ENCODE measurements around the gene NELL2. TPM values are rescaled to one million over a fixed set of nuclear protein-coding genes. Genes with fewer than 3 reads are reported as not detected.
A peak's percentile ranks its signal among the peaks of the same experiment; 100 is the strongest.

NELL2 gene
- total RNA-seq, 1 donor from 2014 or later: 2.1 TPM

DNA sequence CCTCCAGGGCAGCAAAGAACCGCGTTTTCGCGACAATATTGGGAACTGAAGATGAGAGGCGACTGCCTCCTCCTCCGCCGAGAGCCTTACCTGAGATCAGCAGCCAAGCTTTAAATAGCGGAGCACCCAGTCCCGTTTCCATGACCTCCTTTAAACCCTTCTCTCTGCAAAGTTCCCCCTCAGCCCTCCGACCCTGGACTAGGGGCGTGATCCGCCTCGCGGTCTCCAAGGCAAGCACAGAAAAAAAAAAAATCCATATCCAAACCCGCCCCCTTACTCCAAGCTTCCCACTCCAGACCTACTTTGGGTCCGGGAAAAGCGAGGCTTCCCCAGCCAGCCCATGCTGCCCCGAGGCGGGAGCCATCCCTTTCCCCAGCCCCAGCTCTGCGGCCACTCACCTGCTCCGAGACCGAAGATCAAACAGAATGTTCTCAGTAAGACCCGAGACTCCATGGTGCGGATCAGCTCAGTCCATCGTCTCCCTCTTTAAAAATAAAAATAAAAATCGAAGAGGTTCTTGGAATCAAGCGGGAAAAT lies 630 bp downstream of the NELL2 start:
- Mint-ChIP-seq H3K9me3 (peaks cover 27% of the 10 kb centered on the region), H3K27ac (no peak overlapping the region), H3K27me3 (ENCODE audit: low read depth) (peaks cover 86% of the 10 kb centered on the region), H3K4me3 (peak overlapping the region; percentile 76), H3K4me1 (peaks cover 20% of the 10 kb centered on the region), H3K36me3 (no peaks in the 10 kb centered on the region)
- TF ChIP-seq, protein P1, sequence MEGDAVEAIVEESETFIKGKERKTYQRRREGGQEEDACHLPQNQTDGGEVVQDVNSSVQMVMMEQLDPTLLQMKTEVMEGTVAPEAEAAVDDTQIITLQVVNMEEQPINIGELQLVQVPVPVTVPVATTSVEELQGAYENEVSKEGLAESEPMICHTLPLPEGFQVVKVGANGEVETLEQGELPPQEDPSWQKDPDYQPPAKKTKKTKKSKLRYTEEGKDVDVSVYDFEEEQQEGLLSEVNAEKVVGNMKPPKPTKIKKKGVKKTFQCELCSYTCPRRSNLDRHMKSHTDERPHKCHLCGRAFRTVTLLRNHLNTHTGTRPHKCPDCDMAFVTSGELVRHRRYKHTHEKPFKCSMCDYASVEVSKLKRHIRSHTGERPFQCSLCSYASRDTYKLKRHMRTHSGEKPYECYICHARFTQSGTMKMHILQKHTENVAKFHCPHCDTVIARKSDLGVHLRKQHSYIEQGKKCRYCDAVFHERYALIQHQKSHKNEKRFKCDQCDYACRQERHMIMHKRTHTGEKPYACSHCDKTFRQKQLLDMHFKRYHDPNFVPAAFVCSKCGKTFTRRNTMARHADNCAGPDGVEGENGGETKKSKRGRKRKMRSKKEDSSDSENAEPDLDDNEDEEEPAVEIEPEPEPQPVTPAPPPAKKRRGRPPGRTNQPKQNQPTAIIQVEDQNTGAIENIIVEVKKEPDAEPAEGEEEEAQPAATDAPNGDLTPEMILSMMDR (IDR thresholded peaks at IDR 0.05; ENCODE audit: unreplicated experiment): no peak
- DNase-seq (ENCODE audit: low spot score in 2 of 2, unreplicated experiment in 2 of 2): no peak

DNA sequence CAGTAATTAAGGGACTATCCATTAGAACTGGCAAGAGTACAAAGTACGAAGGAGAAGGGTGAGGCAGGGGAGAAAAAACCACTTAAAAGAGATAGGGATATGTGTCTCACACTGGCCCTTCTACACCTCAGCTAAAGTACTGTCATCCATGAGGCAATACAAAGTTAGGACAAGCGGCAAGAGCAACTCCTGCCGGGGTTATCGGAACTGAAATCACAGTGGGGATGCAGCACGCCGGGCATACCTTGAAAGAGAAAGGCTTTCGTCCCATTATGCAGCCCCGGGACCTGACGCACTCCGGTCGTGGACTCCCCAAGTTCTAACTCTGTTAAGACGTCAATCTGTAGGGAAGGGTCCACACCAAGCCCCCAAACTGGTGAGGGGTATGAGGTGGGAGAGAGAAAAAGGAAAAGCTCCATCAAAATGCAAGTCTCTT lies 1.1 kb downstream of the NELL2 start:
- H3K4me3 Mint-ChIP-seq: peak overlapping the region; percentile 76
- H3K4me1 Mint-ChIP-seq: peaks cover 20% of the 10 kb centered on the region
- no peak overlapping the region for H3K27ac Mint-ChIP-seq
- H3K9me3 Mint-ChIP-seq: peaks cover 30% of the 10 kb centered on the region
- H3K36me3 Mint-ChIP-seq: no peaks in the 10 kb centered on the region
- TF ChIP-seq, protein P1 (IDR thresholded peaks at IDR 0.05; ENCODE audit: unreplicated experiment): no peak
- DNase-seq (ENCODE audit: low spot score in 2 of 2, unreplicated experiment in 2 of 2): no peak
- peaks cover 88% of the 10 kb centered on the region for H3K27me3 Mint-ChIP-seq (ENCODE audit: low read depth)

DNA sequence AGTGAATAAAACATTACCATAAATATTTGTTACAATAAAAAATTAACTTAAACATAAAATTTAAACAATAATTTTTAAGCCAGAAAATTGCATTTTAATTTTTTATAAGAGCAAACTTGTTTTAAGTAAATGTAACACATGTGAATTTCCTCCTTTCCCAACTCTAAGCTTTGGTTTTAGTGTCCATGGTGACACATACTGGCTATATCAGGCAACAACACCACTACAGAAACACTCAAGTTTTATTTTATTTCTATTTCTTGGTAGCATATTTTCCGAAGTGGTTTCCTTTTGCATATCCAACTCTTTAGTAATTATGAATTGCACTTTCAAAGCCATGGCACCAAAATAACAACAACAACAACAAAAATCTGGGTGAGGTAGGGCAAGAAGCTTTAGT lies 2.2 kb downstream of the NELL2 start:
- Mint-ChIP-seq H3K9me3 (peaks cover 28% of the 10 kb centered on the region), H3K36me3 (no peaks in the 10 kb centered on the region), H3K27ac (no peak overlapping the region), H3K27me3 (ENCODE audit: low read depth) (peaks cover 87% of the 10 kb centered on the region), H3K4me3 (no peak overlapping the region), H3K4me1 (peaks cover 20% of the 10 kb centered on the region)
- no peak for DNase-seq (ENCODE audit: low spot score in 2 of 2, unreplicated experiment in 2 of 2)
- TF ChIP-seq, protein P1 (IDR thresholded peaks at IDR 0.05; ENCODE audit: unreplicated experiment): no peak

DNA sequence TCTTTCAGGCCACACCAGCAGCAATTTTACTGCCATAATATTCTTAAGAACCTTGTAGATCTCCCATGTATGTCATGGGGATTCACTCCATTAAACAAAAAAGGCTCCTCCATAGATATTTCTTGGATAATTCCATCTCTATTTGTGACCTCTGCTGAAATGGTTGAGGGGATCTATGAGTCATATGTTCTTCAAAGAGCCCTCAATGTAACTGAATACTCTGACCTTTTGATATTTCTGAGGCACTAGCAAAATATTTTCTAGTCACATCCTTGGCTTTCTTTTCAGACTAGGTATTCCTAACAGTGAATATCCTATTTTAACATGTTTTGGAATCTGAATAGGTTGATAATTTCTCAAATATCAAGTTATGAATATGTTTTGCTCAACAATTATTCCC lies 6.6 kb downstream of the NELL2 start:
- H3K27me3 Mint-ChIP-seq (ENCODE audit: low read depth): peaks cover 60% of the 10 kb centered on the region
- H3K4me1 Mint-ChIP-seq: no peaks in the 10 kb centered on the region
- H3K27ac Mint-ChIP-seq: no peak overlapping the region
- no peaks in the 10 kb centered on the region for H3K36me3 Mint-ChIP-seq
- no peak for DNase-seq (ENCODE audit: low spot score in 2 of 2, unreplicated experiment in 2 of 2)
- H3K4me3 Mint-ChIP-seq: no peak overlapping the region
- H3K9me3 Mint-ChIP-seq: peaks cover 40% of the 10 kb centered on the region
- TF ChIP-seq, protein P1 (IDR thresholded peaks at IDR 0.05; ENCODE audit: unreplicated experiment): no peak

DNA sequence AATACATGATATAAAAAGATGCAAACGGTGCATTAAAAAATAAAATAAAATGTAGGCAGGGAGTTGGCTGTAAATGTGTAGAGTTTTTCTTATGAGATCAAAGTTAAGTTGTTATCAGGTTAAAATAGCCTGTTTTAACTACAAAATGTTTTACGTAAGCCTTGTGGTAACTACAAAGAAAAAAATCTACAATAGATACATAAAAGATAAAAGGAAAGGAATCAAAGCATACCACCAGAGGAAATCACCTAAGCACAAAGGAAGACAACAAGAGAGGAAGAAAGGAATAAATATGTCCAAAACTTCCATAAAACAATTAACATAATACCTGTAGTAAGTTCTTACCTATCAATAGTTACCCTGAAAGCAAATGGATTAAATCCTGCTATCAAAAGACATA lies 12.2 kb downstream of the NELL2 start:
- Mint-ChIP-seq H3K4me3 (no peak overlapping the region), H3K27me3 (ENCODE audit: low read depth) (peaks cover 8% of the 10 kb centered on the region), H3K36me3 (peaks cover 2% of the 10 kb centered on the region), H3K27ac (no peak overlapping the region), H3K4me1 (no peaks in the 10 kb centered on the region), H3K9me3 (peaks cover 40% of the 10 kb centered on the region)
- TF ChIP-seq, protein P1 (IDR thresholded peaks at IDR 0.05; ENCODE audit: unreplicated experiment): no peak
- DNase-seq (ENCODE audit: low spot score in 2 of 2, unreplicated experiment in 2 of 2): no peak

Measured in mesothelial cell of epicardium (in vitro differentiated cells).